Duodenal mucosa (tissue), 2 donors: ENCODE results near the gene LIG4.

Source experiments
- H3K27ac ChIP-seq: one replicate; pipeline ENCODE4 v1.7.0; 2013; ENCODE audit warnings: low read depth, low read length
- H3K27me3 ChIP-seq, 2 donors: one replicate each; pipeline ENCODE4 v1.7.0; 2013; ENCODE audit warnings: low read length in 2 of 2, control low read depth in 1 of 2; ENCODE audit not compliant: insufficient read depth in 2 of 2, control insufficient read depth in 1 of 2
- H3K36me3 ChIP-seq, 2 donors: one replicate each; pipeline ENCODE4 v1.7.0; 2013; ENCODE audit warnings: low read length in 2 of 2, control low read depth in 1 of 2; ENCODE audit not compliant: insufficient read depth in 2 of 2, control insufficient read depth in 1 of 2
- H3K4me1 ChIP-seq, 2 donors: one replicate each; pipeline ENCODE4 v1.7.0; 2013; ENCODE audit warnings: low read length in 2 of 2, control low read depth in 1 of 2; ENCODE audit not compliant: insufficient read depth in 2 of 2, control insufficient read depth in 1 of 2
- H3K4me3 ChIP-seq, 2 donors: one replicate each; pipeline ENCODE4 v1.7.0; 2013; ENCODE audit warnings: low read length in 2 of 2, low read depth in 1 of 2
- H3K9ac ChIP-seq, 2 donors: one replicate each; pipeline ENCODE4 v1.7.0; 2013; ENCODE audit warnings: low read length in 2 of 2, low read depth in 1 of 2
- H3K9me3 ChIP-seq, 2 donors: one replicate each; pipeline ENCODE4 v1.7.0; 2013; ENCODE audit warnings: low read length in 2 of 2, control low read depth in 1 of 2; ENCODE audit not compliant: control insufficient read depth in 1 of 2

LIG4 gene

DNA sequence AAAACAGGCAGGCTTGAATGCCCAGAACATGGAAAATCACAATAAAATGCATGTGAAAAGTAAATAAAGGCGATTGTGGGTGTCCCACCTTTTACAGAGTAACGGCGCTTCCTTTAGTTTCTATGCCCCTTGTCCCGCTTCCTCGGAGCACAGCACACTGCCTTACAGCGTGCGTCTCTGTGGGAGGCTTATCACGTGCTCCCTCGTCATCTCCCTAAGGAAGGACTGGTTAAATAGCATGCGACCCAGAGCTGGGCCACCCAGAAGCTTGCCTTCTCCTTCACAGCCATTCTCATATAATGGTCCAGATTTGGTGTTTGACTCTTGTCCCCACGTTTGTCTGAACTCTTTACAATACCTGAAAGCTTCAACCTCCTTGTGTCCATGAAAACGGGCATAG lies 56.6 kb downstream of the LIG4 start:
- H3K4me1 ChIP-seq = peaks cover 3 to 5% of the 10 kb centered on the region in 2 donors
- no peaks in the 10 kb centered on the region for H3K36me3 ChIP-seq
- no peak overlapping the region for H3K27ac ChIP-seq
- H3K9me3 ChIP-seq = no peaks in the 10 kb centered on the region
- H3K4me3 ChIP-seq = no peak overlapping the region
- H3K27me3 ChIP-seq = no peaks in the 10 kb centered on the region
- H3K9ac ChIP-seq = no peak overlapping the region
